NCI-H187 treated with DMSO at 0.1 percent for 48 hours (cell line): ENCODE data around the gene CLMN.

Source experiments
- DNase-seq: peaks from one replicate; lab custom pipeline; 2025; lab: John Stamatoyannopoulos, UW

The CLMN gene

GRCh38 chr14:95238487-95239298 lies 81.0 kb downstream of the CLMN start:
- no peak for DNase-seq

- DNase-seq, result no peak
Observed at GRCh38 chr14:95237958-95238340, 81.8 kb downstream of the CLMN start.

- no peak for DNase-seq
Observed at GRCh38 chr14:95237121-95237957, 82.4 kb downstream of the CLMN start.

- DNase-seq, result no peak
Observed at GRCh38 chr14:95236221-95236620, 83.5 kb downstream of the CLMN start.

- no peak for DNase-seq
Observed at GRCh38 chr14:95235767-95236166, 83.9 kb downstream of the CLMN start.

GRCh38 chr14:95235351-95235750 lies 84.4 kb downstream of the CLMN start:
- DNase-seq, result no peak

GRCh38 chr14:95234426-95234825 lies 85.3 kb downstream of the CLMN start:
- no peak for DNase-seq

- DNase-seq, result no peak
Observed at GRCh38 chr14:95233702-95234241, 85.9 kb downstream of the CLMN start.

GRCh38 chr14:95232894-95233584 lies 86.7 kb downstream of the CLMN start:
- no peak for DNase-seq

GRCh38 chr14:95231966-95232633 lies 87.6 kb downstream of the CLMN start:
- no peak for DNase-seq

GRCh38 chr14:95229749-95230148 lies 90.0 kb downstream of the CLMN start:
- no peak for DNase-seq

GRCh38 chr14:95228240-95228639 lies 91.5 kb downstream of the CLMN start:
- no peak for DNase-seq

- no peak for DNase-seq
Observed at GRCh38 chr14:95227279-95227860, 92.3 kb downstream of the CLMN start.

GRCh38 chr14:95226801-95227200 lies 92.9 kb downstream of the CLMN start:
- DNase-seq, result no peak

- no peak for DNase-seq
Observed at GRCh38 chr14:95225251-95225887, 94.3 kb downstream of the CLMN start.

GRCh38 chr14:95222870-95223398 lies 96.8 kb downstream of the CLMN start:
- no peak for DNase-seq

- DNase-seq, result no peak
Observed at GRCh38 chr14:95222151-95222631, 97.5 kb downstream of the CLMN start.

GRCh38 chr14:95221531-95221930 lies 98.2 kb downstream of the CLMN start:
- no peak for DNase-seq

- no peak for DNase-seq
Observed at GRCh38 chr14:95220663-95221231, 99.0 kb downstream of the CLMN start.
